Osteoblast (primary cell): ENCODE measurements around the gene ALG6. TPM values are rescaled to one million over a fixed set of nuclear protein-coding genes. Genes with fewer than 3 reads are reported as not detected.
A peak's percentile ranks its signal among the peaks of the same experiment; 100 is the strongest.

Experiments used
- DNase-seq: peaks from one replicate; pipeline ENCODE4 v3.0.0; 2011; ENCODE audit warnings: low spot score, mixed read lengths; ENCODE audit not compliant: insufficient read length; ENCODE audit errors: missing footprints
- H2AFZ ChIP-seq: 2 replicates; pipeline ENCODE4 v1.6.0; 2011; ENCODE audit warnings: mild to moderate bottlenecking, low read length
- H3K27ac ChIP-seq: 2 replicates; pipeline ENCODE4 v1.5.1; 2011; ENCODE audit warnings: mild to moderate bottlenecking, low read depth, low read length, moderate library complexity
- H3K27me3 ChIP-seq: 2 replicates; pipeline ENCODE4 v1.6.0; 2012; ENCODE audit warnings: mild to moderate bottlenecking, control low read depth, inconsistent platforms, low read length, moderate library complexity; ENCODE audit not compliant: insufficient read depth
- H3K36me3 ChIP-seq: 2 replicates; pipeline ENCODE4 v1.5.1; 2011; ENCODE audit warnings: mild to moderate bottlenecking, low read length, control low read depth, moderate library complexity; ENCODE audit not compliant: insufficient read depth
- H3K4me1 ChIP-seq: 2 replicates; pipeline ENCODE4 v1.5.1; 2011; ENCODE audit warnings: mild to moderate bottlenecking, low read length, control low read depth, moderate library complexity; ENCODE audit not compliant: insufficient read depth
- H3K4me2 ChIP-seq: 2 replicates; pipeline ENCODE4 v1.6.0; 2011; ENCODE audit warnings: mild to moderate bottlenecking, low read length; ENCODE audit not compliant: insufficient read depth
- H3K4me3 ChIP-seq: fragments of 200-600 bp; sonication (generic); 3 replicates; pipeline ENCODE4 v1.5.1; 2012; ENCODE audit warnings: mild to moderate bottlenecking, low read length, inconsistent platforms; ENCODE audit not compliant: insufficient read depth
- H3K79me2 ChIP-seq: 2 replicates; pipeline ENCODE4 v1.6.0; 2012; ENCODE audit warnings: mild to moderate bottlenecking, low read length, control low read depth, inconsistent platforms; ENCODE audit not compliant: insufficient read depth
- H3K9me3 ChIP-seq: 2 replicates; pipeline ENCODE4 v1.5.1; 2011; ENCODE audit warnings: low read depth, low read length, control low read depth
- H4K20me1 ChIP-seq: 2 replicates; pipeline ENCODE4 v1.6.0; 2012; ENCODE audit warnings: mild to moderate bottlenecking, low read length, control low read depth; ENCODE audit not compliant: insufficient read depth
- CTCF ChIP-seq: IDR thresholded peaks from 2 replicates; pipeline ENCODE4 v1.5.1; 2011; ENCODE audit warnings: mild to moderate bottlenecking, low read depth, low read length, moderate library complexity; ENCODE audit errors: extremely low read depth
- total RNA-seq: library from RNA; depleted of rRNA; stranded (reverse); fragments of >200 nt; gene quantifications from 2 replicates; pipeline ENCODE4 v1.2.3, GENCODE V29; 2012

ALG6 gene
- total RNA-seq, 1 donor: 8.3 TPM

GRCh38 chr1:63323865-63324778 is 43.3 kb upstream of the ALG6 start:
- Histone ChIP-seq H2AFZ (no peak overlapping the region), H3K36me3 (no peaks in the 10 kb centered on the region), H3K4me2 (no peak overlapping the region), H3K27ac (no peak overlapping the region), H3K9me3 (no peaks in the 10 kb centered on the region), H4K20me1 (no peaks in the 10 kb centered on the region), H3K4me1 (peaks cover 2% of the 10 kb centered on the region), H3K4me3 (no peak overlapping the region), H3K27me3 (peaks cover 100% of the 10 kb centered on the region), H3K79me2 (no peaks in the 10 kb centered on the region)
- DNase-seq: peak; percentile 63
- no peak for TF ChIP-seq CTCF

GRCh38 chr1:63324779-63325119 is 42.7 kb upstream of the ALG6 start:
- TF ChIP-seq CTCF: no peak
- H3K4me2 ChIP-seq: no peak overlapping the region
- H3K27me3 ChIP-seq: peaks cover 100% of the 10 kb centered on the region
- H4K20me1 ChIP-seq: no peaks in the 10 kb centered on the region
- peaks cover 2% of the 10 kb centered on the region for H3K4me1 ChIP-seq
- H3K4me3 ChIP-seq: no peak overlapping the region
- no peak overlapping the region for H2AFZ ChIP-seq
- H3K36me3 ChIP-seq: no peaks in the 10 kb centered on the region
- no peak for DNase-seq
- H3K9me3 ChIP-seq: no peaks in the 10 kb centered on the region
- no peak overlapping the region for H3K27ac ChIP-seq
- H3K79me2 ChIP-seq: no peaks in the 10 kb centered on the region

- Histone ChIP-seq H3K27ac (no peak overlapping the region), H3K4me2 (no peak overlapping the region), H3K4me3 (no peak overlapping the region), H2AFZ (no peak overlapping the region), H3K36me3 (no peaks in the 10 kb centered on the region), H3K79me2 (no peaks in the 10 kb centered on the region), H4K20me1 (no peaks in the 10 kb centered on the region), H3K4me1 (peaks cover 2% of the 10 kb centered on the region), H3K9me3 (no peaks in the 10 kb centered on the region), H3K27me3 (peaks cover 100% of the 10 kb centered on the region)
- no peak for DNase-seq
- no peak for TF ChIP-seq CTCF
These were observed 42.0 kb upstream of the ALG6 start for GRCh38 chr1:63325279-63325985.

- Histone ChIP-seq H3K36me3 (no peaks in the 10 kb centered on the region), H3K9me3 (no peaks in the 10 kb centered on the region), H3K4me3 (no peak overlapping the region), H2AFZ (no peak overlapping the region), H3K4me1 (peaks cover 2% of the 10 kb centered on the region), H3K4me2 (no peak overlapping the region), H3K27ac (no peak overlapping the region), H3K79me2 (no peaks in the 10 kb centered on the region), H4K20me1 (no peaks in the 10 kb centered on the region), H3K27me3 (peaks cover 100% of the 10 kb centered on the region)
- peak; percentile 59 for DNase-seq
- no peak for TF ChIP-seq CTCF
These were observed 41.3 kb upstream of the ALG6 start for GRCh38 chr1:63326106-63326472.
